Stimulated activated CD4-positive, alpha-beta T cell treated with anti-CD3 and anti-CD28 coated beads, Interleukin-1b, Interleukin-23, amount 100 ng/mL, for 4 hours (primary cell): Measurements from ENCODE around the gene GPR157.

ENCODE experiments used
- DNase-seq, 2 donors: peaks; one replicate each; pipeline ENCODE4 v3.0.0-alpha.2; 2020; ENCODE audit warnings: low read depth in 2 of 2

The GPR157 gene

DNA sequence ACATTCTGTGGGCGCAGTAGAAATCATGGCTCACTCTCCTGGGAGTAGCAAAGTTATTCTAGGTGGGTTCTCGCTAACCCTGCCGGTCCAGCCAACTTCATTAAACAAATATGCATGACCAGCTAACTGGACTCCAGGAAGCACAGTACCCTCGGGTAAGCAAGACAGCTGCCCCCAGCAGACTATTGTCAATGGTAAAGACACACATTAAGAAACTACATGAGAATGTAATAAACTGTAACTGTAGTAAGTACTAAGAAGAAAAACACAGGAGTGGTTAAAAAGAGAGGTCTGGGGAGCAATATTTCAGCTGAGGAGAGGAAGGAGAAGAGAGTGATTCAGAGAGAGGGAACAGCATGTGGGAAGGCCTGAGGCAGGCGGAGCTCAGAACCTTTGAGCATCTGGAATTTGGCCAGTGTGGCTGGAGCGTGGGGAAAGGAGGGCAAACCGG, 66.9 kb downstream of the GPR157 start:
- DNase-seq, result no peak

DNA sequence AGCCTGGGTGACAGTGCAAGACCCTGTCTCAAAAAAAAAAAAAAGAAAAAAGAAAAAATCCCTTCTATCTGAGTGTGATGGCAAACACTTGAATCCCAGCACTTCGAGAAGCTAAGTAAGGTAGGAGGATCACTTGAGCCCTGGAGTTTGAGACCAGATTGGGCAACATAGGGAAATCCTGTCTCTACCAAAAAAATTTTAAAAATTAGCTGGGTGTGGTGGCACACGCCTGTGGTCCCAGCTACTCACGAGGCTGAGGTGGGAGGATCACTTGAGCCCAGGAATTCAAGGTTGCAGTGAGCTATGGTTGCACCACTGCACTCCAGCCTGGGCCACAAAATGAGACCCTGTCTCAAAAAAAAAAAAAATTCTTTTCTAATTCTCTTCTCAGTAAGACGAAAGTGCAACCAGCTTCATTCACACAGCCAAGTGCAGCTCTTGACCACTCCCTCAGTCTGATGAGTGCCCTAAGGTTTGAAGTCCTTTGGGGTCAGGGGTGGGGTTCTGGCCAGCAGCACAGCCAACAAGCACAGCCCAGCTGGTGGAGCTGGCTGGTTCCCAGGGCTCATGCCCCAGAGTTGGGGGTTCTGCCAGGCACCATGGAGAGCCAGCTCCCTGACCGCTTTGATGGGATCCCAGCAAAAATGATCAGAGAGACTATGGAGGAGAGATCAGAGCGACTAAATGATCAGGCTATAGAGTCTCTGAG, 67.5 kb downstream of the GPR157 start:
- DNase-seq, result no peak

DNA sequence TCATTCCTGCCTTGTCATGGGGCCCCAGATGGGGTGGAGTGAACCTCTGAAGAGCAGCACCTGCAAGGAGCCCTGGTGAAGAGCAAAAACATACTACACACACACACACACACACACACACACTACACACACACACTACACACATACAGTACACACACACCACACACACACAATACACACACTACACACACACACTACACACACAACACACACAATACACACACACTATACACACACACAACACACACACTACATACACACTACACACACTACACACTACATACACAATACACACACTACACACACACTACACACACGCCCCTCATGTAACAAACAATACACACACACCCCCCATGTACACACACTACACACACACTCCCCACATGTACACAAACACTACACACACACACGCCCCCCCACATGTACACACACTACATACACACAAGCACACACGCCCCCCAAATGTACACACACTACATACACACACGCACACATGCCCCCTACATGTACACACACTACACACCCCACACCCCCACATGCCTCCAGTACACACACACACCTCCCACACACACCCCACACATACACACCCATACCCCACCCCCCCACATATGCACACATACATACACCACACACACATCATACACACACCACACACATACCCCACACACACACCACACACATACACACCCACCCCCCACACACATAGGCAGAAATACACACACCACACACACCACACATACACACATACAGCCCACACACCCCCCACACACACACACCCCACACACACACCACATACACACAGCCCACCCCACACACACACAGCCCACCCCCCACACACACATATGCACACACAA, 68.8 kb downstream of the GPR157 start:
- DNase-seq, result no peak

DNA sequence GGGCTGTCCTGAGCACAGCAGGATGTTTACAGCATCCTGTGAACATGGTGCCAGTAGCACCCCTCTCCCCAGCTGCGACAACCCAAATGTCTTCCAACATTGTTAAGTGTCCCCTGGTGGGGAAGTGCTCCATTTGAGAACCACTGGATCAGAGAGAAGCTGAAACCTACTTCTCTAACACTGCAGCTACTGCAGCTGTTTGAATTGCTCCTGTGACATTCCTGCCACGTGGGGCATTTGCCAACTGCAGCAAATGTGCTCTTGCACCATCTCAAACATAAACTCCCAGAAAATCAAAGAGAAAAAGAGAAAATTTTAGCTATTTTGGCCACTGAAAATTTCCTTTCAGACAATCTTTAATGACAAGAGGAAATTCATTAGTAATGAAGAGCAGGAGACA, 70.4 kb downstream of the GPR157 start:
- DNase-seq, result no peak

DNA sequence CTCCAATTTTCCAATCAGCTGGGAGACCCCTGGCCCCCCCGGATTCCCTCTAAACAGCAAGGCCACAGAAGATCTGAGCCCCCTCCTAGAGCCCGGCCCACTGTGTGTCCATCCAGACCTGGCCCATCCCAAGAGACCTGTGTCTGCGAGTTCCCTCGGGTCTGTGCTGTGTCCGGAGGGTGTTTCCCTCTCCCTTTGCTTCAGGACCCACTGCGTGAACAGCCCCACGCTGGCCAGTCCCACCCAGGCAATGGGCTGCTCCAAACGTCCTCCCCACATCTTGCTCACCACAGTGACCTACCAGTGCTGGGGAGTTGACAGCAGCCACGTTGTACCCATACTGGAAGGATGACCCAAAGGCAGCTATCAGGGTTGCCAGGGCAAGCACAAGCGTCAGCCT, 71.1 kb downstream of the GPR157 start:
- DNase-seq, result no peak

DNA sequence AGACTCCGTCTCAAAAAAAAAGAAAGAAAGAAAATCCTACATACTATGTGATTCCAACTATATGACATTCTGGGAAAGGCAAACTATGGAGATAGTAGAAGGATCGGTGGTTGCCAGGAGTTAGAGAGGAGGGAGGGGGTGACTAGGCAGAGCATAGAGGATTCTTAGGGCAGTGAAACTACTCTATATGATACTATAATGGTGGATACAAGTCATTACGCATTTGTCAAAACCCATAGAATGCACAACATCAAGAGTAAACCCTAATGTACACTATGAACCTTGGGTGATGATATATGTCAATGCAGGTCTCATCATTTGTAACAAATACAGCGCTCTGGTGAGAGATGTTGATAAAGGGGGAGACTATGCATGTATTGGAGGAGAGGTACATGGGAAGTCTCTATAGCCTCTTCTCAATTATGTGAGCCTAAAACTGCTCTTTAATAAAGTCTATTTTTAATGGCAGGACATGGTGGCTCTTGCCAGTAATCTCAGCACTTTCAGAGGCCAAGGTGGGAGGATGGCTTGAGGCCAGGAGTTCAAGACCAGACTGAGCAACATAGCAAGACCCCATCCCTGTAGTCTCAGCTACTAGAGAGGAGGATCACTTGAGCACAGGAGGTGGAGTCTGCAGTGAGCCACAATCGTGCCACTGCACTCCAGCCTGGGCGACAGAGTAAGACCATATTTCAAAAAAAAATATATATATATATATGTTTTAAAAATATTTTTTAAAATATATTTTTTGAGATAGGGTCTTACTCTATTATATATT, 76.4 kb downstream of the GPR157 start:
- no peak for DNase-seq

DNA sequence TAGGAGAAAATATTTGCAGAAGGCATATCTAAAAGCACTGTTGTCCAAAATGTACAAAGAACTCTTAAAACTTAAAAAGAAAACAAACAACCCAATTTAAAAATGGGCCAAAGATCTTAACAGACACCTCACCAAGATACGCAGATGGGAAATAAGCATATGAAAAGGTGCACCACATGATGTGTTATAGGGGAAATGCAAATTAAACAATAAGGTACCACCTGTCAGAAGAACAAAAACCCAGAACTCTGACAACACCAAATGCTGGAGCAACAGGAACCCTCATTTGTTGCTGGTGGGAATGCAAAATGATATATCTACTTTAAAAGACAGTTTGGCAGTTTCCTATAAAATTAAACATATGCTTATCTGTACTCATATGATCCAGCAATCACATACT, 77.5 kb downstream of the GPR157 start:
- no peak for DNase-seq

DNA sequence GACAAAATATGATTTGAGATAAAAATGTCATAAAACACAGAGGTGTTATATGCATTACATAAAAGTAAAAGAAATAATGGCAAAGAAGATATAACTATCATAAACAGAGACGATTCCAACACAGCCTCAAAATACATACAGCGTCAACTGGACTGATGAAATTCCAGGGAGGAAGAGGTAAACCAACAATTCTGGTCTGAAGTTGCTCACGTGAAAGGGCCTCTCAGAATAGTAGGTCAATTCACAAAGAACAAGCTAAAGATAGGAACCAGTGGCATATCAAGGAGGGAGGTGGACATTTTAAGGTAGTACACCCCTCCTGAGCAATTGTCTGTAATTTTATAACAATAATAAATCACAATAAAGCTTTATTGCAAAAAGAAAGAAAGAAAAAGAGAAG, 78.1 kb downstream of the GPR157 start:
- DNase-seq, result no peak
